Choroid plexus epithelial cell (primary cell): Measurements from ENCODE around the gene LNX1.

Source experiments
- DNase-seq: peaks from one replicate; pipeline ENCODE4 v3.0.0-alpha.2; 2010; ENCODE audit warnings: low read depth
- H3K4me3 ChIP-seq: 2 replicates; pipeline ENCODE4 v1.5.1; 2011; ENCODE audit warnings: low read depth, mild to moderate bottlenecking, control low read depth, low read length, moderate library complexity
- TF ChIP-seq, protein P1 (sequence below): conservative IDR thresholded peaks from 2 replicates; pipeline ENCODE4 v1.5.1; 2011; ENCODE audit warnings: low read depth, mild to moderate bottlenecking, control low read depth, inconsistent platforms, low read length, moderate library complexity

The LNX1 gene

DNA sequence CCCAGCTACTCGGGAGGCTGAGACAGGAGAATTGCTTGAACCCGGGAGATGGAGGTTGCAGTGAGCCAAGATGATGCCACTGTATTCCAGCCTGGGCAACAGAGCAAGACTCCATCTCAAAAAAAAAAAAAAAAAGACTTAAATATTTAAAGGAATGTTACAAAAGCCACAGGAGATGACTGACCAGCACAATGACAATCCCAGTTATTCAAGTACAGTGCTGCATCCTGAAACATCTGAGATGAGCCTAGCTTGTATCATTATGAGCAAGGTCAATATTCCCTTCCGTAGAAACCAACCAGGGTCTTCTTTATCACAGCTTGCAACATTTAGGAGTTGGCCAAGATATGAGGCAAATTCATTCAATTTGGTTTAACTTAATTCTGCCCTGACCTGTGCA is 38.6 kb downstream of the LNX1 start:
- no peak overlapping the region for H3K4me3 ChIP-seq

DNA sequence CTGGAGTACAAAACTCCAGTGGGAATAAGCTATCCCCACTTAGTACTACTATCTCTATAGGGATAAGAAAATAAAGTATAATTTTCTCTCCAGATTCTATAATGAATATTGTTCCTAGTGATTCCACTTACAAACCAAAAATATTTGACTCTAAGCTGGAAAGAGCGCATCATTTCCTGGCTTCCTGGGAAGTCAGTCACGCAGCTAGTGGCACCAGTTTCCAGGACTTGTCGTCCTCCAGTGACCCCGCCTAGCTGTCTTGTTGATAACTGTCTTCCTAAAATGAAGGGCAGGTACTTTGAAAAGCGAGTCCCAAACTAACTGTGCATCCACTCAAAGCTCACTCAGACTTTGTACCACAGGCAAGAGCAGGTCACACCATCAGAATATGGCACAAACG is 39.3 kb downstream of the LNX1 start:
- no peak for DNase-seq
- no peak overlapping the region for H3K4me3 ChIP-seq
- TF ChIP-seq, protein P1, sequence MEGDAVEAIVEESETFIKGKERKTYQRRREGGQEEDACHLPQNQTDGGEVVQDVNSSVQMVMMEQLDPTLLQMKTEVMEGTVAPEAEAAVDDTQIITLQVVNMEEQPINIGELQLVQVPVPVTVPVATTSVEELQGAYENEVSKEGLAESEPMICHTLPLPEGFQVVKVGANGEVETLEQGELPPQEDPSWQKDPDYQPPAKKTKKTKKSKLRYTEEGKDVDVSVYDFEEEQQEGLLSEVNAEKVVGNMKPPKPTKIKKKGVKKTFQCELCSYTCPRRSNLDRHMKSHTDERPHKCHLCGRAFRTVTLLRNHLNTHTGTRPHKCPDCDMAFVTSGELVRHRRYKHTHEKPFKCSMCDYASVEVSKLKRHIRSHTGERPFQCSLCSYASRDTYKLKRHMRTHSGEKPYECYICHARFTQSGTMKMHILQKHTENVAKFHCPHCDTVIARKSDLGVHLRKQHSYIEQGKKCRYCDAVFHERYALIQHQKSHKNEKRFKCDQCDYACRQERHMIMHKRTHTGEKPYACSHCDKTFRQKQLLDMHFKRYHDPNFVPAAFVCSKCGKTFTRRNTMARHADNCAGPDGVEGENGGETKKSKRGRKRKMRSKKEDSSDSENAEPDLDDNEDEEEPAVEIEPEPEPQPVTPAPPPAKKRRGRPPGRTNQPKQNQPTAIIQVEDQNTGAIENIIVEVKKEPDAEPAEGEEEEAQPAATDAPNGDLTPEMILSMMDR = no peak

More for the DNA sequence above, 38.6 kb downstream of the LNX1 start:
- TF ChIP-seq, protein P1 = no peak
- no peak for DNase-seq

DNA sequence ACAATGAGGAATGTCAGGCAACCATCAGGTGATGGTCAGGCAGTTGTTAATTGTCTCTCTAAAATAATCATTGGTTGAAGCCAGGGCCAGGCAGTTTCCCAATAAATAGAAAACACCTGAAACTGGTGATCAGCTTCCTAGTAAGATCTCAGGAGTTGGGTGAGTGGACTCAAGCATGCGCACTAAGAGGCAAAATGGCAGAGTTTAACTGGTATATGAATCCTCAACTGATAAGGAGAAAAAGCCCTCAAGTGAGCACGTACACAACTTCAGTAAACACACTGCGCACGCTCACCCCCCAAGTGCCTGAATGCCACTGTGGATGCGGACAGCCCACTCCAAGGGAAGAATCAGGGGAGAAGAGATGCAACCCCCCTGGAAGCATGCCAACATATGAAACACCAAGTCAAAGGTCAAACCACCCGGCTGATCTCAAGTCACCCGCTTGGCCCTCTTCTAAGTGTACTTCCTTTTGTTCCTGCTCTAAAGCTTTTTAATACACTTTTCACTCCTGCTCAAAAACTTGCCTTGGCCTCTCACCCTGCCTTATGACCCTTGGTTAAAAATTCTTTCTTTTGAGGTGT is 39.9 kb downstream of the LNX1 start:
- no peak overlapping the region for H3K4me3 ChIP-seq
- DNase-seq = no peak
- TF ChIP-seq, protein P1 = no peak

DNA sequence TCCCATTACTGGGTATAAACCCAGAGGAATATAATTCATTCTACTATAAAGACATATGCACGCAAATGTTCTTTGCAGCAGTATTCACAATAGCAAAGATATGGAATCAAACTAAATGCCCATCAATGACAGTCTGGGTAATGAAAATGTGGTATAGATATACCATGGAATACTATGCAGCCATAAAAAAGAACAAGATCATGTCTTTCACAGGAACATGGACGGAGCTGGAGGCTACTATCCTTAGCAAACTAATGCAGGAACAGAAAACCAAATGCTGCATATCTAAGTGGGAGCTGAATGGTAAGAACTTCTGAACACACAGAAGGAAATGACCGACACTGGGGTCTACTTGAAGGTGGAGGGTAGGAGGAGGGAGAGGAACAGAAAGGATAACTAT is 42.6 kb downstream of the LNX1 start:
- TF ChIP-seq, protein P1 = no peak
- no peak overlapping the region for H3K4me3 ChIP-seq

DNA sequence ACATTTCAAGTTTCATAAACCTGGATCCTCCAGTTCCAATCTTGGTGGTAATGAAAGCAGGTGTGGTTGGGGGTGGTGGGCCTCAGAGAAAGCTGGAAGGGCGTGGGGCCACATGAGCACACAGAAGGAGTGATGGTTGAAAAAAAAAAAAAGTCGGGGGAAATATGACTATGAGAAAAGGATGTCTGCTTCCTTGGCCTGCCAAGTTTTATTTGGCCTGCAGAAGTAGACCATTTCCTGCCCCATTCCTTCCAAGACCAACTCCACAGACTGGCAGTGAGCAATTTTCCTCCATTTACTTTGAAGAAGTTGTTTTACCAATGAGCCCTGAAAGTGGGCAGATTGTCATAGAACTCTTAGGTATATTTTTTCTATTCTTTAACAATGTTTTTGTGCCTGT is 43.3 kb downstream of the LNX1 start:
- TF ChIP-seq, protein P1 = no peak
- H3K4me3 ChIP-seq = no peak overlapping the region
- no peak for DNase-seq

More for the DNA sequence above, 42.6 kb downstream of the LNX1 start:
- no peak for DNase-seq

DNA sequence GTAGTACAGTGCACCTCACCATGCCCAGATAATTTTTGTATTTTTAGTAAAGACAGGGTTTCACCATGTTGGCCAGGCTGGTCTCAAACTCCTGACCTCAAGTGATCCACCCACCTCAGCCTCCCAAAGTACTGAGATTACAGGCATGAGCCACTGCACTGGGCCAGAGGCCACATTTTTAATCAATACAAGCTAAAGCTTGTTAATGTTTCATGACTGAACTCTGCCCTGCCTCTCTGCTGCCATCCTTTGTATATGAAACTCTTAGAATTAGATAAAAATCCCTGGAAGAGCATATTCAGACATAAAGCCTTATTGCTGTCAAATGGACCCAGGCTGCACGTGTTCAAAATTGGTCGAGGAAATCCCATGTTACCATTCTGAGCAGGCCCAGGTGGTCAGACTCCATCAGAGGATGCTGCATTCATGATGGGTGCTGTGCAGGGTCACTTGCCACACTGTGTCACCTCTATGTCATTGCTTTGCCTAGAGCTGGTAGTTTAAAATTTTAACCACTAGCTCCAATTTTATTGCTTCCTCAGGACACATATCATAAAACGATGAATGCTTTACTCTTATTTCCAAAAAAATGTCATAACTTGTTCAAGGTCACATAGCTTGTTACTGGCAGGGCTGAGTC is 45.2 kb downstream of the LNX1 start:
- TF ChIP-seq, protein P1 = no peak
- no peak overlapping the region for H3K4me3 ChIP-seq
- no peak for DNase-seq

DNA sequence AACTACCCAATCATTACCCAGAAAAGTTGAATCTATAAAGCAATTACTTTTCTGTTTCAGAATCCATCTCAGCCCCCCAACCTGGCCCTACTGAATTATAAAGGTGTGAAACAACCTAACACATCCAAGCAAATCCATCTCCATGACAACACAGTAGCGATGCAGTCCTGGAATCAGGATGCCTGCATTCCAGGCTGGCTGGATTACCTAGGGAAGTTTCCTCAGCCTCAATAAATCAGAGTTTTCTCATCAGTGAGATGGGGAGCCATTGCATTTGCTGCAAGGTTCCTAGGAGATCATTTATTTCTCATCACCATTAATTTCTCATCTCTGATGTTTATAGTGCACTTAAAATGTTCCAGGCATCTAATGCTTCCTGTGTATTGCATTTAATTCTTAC is 46.0 kb downstream of the LNX1 start:
- TF ChIP-seq, protein P1 = no peak
- DNase-seq = no peak
- no peak overlapping the region for H3K4me3 ChIP-seq
